Measurements from ENCODE around the gene SV2B. TPM values are rescaled to one million over a fixed set of nuclear protein-coding genes. Genes with fewer than 3 reads are reported as not detected.
A peak's percentile ranks its signal among the peaks of the same experiment; 100 is the strongest.

The SV2B gene
- total RNA-seq, 1 experiment from 2014 or later = not detected

- H4K20me1 ChIP-seq (ENCODE audit: insufficient read depth) = no peaks in the 10 kb centered on the region
- no peaks in the 10 kb centered on the region for H3K79me2 ChIP-seq (ENCODE audit: insufficient read depth, low read length)
- peak overlapping the region; percentile 32; the same call in 1 of the 2 replicates for H3K4me2 ChIP-seq (ENCODE audit: low read length)
- peak overlapping the region; percentile 2 for H2AFZ ChIP-seq (ENCODE audit: low read depth, low read length, poor library complexity, severe bottlenecking)
- H3K9ac ChIP-seq (ENCODE audit: low read length) = no peak overlapping the region
- DNase-seq (ENCODE audit: low read depth, low spot score) = peak; percentile 60
- intact Hi-C loops (cut with micrococcal nuclease) = loop anchor here (1.0 to 5.0 kb wide), 3 partner anchors 215 to 369 kb away; partner anchors contain the start of gene MAN2A2
- no peak overlapping the region for H3K4me3 ChIP-seq (replicated peaks in 1 of 2; ENCODE audit: low read depth in 1 of 2, low read length in 2 of 2)
- ChIA-PET CTCF (interaction anchor here (0.6 to 2.6 kb wide), 21 partner anchors 8 to 978 kb away, joined by 3 to 82 read pairs (median 5); partner anchors contain the start of genes HDDC3 and UNC45A), RAD21 (ENCODE audit: low non-redundant PET in 1 of 2, low total read pairs in 2 of 2, uncharacterized antibody in 2 of 2, unreplicated experiment in 2 of 2) (interaction anchor here (0.5 to 1.7 kb wide), 7 partner anchors 214 to 379 kb away, joined by 3 to 13 read pairs (median 4); no protein-coding TSS in a partner anchor), POLR2A (interaction anchor here (0.8 to 1.0 kb wide), 2 partner anchors 239 to 340 kb away, joined by 3 read pairs; no protein-coding TSS in a partner anchor)
- no peaks in the 10 kb centered on the region for H3K4me1 ChIP-seq (ENCODE audit: control insufficient read depth in 1 of 2, insufficient read depth in 2 of 2, low read length in 2 of 2)
- peak; percentile 85 for ATAC-seq
- no peaks in the 10 kb centered on the region; the same call in 1 of the 2 replicates for H3K27me3 ChIP-seq (ENCODE audit: insufficient read depth, low read length)
- TF ChIP-seq RAD21 (IDR thresholded peaks at IDR 0.05; ENCODE audit: low read depth) (peak; percentile 90), CTCF (IDR thresholded peaks at IDR 0.05 in 2 of 3, conservative IDR thresholded peaks at IDR 0.05 in 1 of 3; ENCODE audit: borderline replicate concordance in 1 of 3, insufficient read depth in 1 of 3, low read depth in 2 of 3, low read length in 2 of 3) (peak; percentile 70 to 88 (median 81); a peak in 5 of 6 replicates), SP1 (IDR thresholded peaks at IDR 0.05; ENCODE audit: low read depth) (no peak)
- H3K9me2 ChIP-seq (ENCODE audit: insufficient read depth) = no peaks in the 10 kb centered on the region
- no peaks in the 10 kb centered on the region for H3K36me3 ChIP-seq (ENCODE audit: control insufficient read depth in 1 of 2, insufficient read depth in 2 of 2, low read length in 2 of 2)
- H3K27ac ChIP-seq (ENCODE audit: low read depth, low read length) = no peak overlapping the region
- H3K9me3 ChIP-seq (ENCODE audit: control insufficient read depth in 1 of 2, insufficient read depth in 1 of 2, low read depth in 1 of 2, low read length in 2 of 2) = peaks cover 0 to 4% of the 10 kb centered on the region in 2 experiments; a peak in 1 of 4 replicates
- BruUV-seq (replicated peaks) = no TSS peak
These were observed 171.6 kb downstream of the SV2B start for GRCh38 chr15:91271565-91272153.

DNA sequence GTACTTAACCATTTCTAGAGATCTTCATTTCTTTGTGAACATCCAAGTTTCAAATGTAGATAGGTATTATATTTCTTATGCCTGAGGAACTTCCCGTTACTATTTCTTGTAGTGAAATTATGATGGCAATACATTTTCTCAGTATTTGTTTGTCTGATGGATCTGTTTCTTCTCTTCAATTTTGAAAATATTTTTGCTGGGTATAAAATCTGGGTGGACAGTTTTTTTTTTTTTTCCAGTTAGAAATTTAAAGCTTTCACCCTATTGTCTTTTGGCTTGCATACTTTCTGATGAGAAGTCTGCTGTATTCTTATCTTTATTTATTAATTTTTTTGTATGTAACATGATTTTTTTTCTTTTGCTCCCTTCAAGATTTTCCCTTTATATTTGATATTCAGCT lies 175.8 kb downstream of the SV2B start:
- Histone ChIP-seq H3K4me2 (ENCODE audit: low read length) (no peak overlapping the region), H3K79me2 (ENCODE audit: insufficient read depth, low read length) (no peaks in the 10 kb centered on the region), H3K4me3 (replicated peaks in 1 of 2; ENCODE audit: low read depth in 1 of 2, low read length in 2 of 2) (no peak overlapping the region), H3K4me1 (ENCODE audit: control insufficient read depth in 1 of 2, insufficient read depth in 2 of 2, low read length in 2 of 2) (no peaks in the 10 kb centered on the region), H3K9me3 (ENCODE audit: control insufficient read depth in 1 of 2, insufficient read depth in 1 of 2, low read depth in 1 of 2, low read length in 2 of 2) (peaks cover 0 to 4% of the 10 kb centered on the region in 2 experiments; a peak in 1 of 4 replicates), H4K20me1 (ENCODE audit: insufficient read depth) (no peaks in the 10 kb centered on the region), H3K27me3 (ENCODE audit: insufficient read depth, low read length) (no peaks in the 10 kb centered on the region), H3K36me3 (ENCODE audit: control insufficient read depth in 1 of 2, insufficient read depth in 2 of 2, low read length in 2 of 2) (no peaks in the 10 kb centered on the region), H3K9me2 (ENCODE audit: insufficient read depth) (no peaks in the 10 kb centered on the region), H3K27ac (ENCODE audit: low read depth, low read length) (no peak overlapping the region), H2AFZ (ENCODE audit: low read depth, low read length, poor library complexity, severe bottlenecking) (no peak overlapping the region), H3K9ac (ENCODE audit: low read length) (no peak overlapping the region)
- ATAC-seq = no peak
- POLR2A ChIA-PET = no interaction called here
- DNase-seq (ENCODE audit: low read depth, low spot score) = no peak
- BruUV-seq (replicated peaks) = no TSS peak
- RAD21 ChIA-PET (ENCODE audit: low non-redundant PET in 1 of 2, low total read pairs in 2 of 2, uncharacterized antibody in 2 of 2, unreplicated experiment in 2 of 2) = no interaction called here
- TF ChIP-seq ZFX (IDR thresholded peaks at IDR 0.05) = no peak
- TF ChIP-seq CEBPB (IDR thresholded peaks at IDR 0.05; ENCODE audit: low read depth) = no peak
- TF ChIP-seq RAD21 (IDR thresholded peaks at IDR 0.05; ENCODE audit: low read depth) = no peak
- no peak for TF ChIP-seq EGR1 (IDR thresholded peaks at IDR 0.05; ENCODE audit: low read depth)
- no peak for TF ChIP-seq SRF (IDR thresholded peaks at IDR 0.05; ENCODE audit: low read depth)
- intact Hi-C loops (cut with micrococcal nuclease) = no loop called here
- CTCF ChIA-PET = no interaction called here
